Smooth muscle cell of the brain vasculature (primary cell): ENCODE measurements around the gene ZBTB38.

Source experiments
- DNase-seq: peaks from one replicate; pipeline ENCODE4 v3.0.0-alpha.2; 2012; ENCODE audit warnings: low read depth, low spot score

ZBTB38 gene

DNA sequence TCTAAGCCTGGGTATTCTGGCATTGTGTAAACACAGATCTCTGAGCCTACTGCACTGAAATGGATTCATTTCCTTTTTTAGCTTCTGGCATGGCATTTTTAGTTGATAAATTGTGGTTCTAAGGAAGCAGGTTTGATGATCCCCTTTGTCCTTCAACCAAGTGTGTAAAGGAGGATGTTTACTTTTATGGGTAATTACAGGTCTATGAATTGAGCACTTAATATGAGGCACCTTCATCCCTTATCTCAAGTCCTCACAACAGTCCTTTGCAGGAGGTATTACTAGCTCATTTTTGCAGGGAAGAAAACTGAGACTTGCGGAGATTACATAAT, 30.8 kb upstream of the ZBTB38 start:
- DNase-seq, result no peak

GRCh38 chr3:141337991-141338390, 30.3 kb upstream of the ZBTB38 start:
- DNase-seq, result no peak

DNA sequence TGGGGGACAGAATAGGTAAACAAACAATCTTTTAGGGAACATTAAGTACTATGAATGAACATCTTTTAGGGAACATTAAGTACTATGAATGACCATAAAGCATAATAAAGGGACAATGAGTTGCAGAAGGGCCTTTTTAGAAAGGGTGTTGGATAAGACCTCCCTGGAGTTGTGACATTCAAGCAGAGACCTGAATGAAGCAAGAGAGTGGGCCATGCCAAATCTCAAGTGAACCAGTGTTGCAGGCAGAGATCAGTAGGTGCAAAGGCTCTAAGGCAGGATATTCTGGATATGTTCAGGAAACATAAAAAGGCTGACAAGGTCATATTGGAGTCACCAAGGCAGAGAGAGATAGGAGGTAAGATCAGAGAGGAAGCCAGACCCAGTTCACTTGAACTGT, 29.4 kb upstream of the ZBTB38 start:
- no peak for DNase-seq

GRCh38 chr3:141341536-141341935, 26.8 kb upstream of the ZBTB38 start:
- DNase-seq, result no peak

DNA sequence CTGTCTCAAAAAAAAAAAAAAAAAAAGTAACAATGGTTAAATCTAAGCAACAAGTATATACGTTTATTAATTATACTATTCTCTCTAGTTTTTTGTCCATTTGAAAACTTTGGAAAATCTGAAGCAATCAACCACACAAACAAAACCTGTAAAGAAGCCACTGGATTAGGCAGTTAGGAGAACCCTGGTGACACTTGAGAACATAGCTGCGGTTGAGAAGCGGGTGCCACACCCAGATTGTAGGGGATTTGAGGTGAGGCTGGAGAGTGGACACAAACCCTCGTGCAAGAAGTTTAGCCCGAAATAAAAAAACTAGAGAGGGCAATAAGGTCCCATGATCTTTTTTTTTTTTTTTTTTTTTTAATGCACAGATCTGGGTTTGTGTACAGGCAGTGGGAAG, 25.9 kb upstream of the ZBTB38 start:
- DNase-seq, result no peak

- DNase-seq, result no peak
Observed at GRCh38 chr3:141343077-141343476, 25.2 kb upstream of the ZBTB38 start.

GRCh38 chr3:141343865-141344271, 24.4 kb upstream of the ZBTB38 start:
- no peak for DNase-seq

- DNase-seq, result no peak
Observed at GRCh38 chr3:141345528-141345927, 22.8 kb upstream of the ZBTB38 start.

DNA sequence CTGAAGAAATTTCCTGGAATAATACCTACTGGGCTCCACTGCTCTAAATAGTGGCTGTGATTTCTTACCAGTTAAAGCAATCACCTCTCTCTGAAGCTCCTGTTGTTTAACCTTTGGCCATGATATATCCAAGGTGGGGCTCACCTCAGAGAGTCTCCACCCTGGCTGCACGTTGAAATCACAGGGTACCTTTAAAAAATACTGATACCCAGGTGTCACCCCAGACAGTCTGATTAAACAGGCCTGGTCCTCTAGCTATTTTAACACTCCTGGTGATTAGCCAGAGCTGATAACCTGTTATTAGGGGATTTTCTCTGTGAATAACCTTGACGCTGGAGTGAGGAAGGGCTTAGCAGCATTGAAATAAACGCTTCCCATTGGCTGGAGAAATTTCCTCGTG, 22.3 kb upstream of the ZBTB38 start:
- no peak for DNase-seq

- no peak for DNase-seq
Observed at GRCh38 chr3:141346418-141346817, 21.9 kb upstream of the ZBTB38 start.

- DNase-seq, result no peak
Observed at GRCh38 chr3:141346839-141347238, 21.5 kb upstream of the ZBTB38 start.

- no peak for DNase-seq
Observed at GRCh38 chr3:141348837-141349236, 19.5 kb upstream of the ZBTB38 start.

GRCh38 chr3:141349711-141350110, 18.6 kb upstream of the ZBTB38 start:
- no peak for DNase-seq

- no peak for DNase-seq
Observed at GRCh38 chr3:141350666-141351065, 17.6 kb upstream of the ZBTB38 start.

- DNase-seq, result no peak
Observed at GRCh38 chr3:141352262-141352984, 15.9 kb upstream of the ZBTB38 start.

- no peak for DNase-seq
Observed at GRCh38 chr3:141353652-141354495, 14.4 kb upstream of the ZBTB38 start.

GRCh38 chr3:141354517-141354916, 13.8 kb upstream of the ZBTB38 start:
- no peak for DNase-seq

- no peak for DNase-seq
Observed at GRCh38 chr3:141355242-141355641, 13.1 kb upstream of the ZBTB38 start.

GRCh38 chr3:141356046-141356445, 12.3 kb upstream of the ZBTB38 start:
- DNase-seq, result no peak

DNA sequence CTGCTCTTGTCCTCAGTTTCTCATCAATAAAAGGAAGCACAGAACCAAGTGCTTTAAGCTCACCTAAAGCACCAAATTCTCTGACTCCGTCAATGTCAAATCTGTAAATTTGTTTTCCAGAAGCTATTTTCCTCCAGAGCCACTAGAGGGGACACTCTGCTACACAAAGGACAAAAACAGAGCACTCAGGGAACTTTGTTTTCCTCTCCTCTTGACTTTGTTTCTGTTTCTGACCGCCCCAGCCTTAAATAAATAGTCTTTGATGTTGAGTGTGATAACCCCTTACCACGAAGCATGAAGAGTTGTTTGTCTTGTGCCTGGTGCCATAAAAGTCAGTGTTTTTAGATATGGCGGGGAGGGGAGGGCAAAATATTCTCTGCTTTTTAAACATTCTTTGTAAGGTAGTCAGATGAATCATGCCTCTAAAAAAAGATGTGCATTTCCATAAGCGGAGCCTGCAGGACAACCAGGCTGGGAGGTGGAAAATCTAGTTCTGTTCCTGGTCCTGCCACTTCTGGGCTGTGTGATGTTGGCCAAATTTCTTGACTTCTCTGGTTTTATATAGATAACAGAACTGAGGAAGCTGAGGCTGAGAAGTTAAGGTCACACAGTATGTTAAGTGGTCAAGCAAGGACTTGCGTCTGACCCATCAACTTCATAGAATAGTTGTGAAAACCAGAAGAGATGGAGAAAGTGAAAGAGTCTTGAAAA, 7.3 kb upstream of the ZBTB38 start:
- no peak for DNase-seq

GRCh38 chr3:141362736-141363135, 5.6 kb upstream of the ZBTB38 start:
- DNase-seq, result no peak

GRCh38 chr3:141365201-141365600, 3.1 kb upstream of the ZBTB38 start:
- no peak for DNase-seq
